Body of pancreas (tissue), 4 donors: ENCODE results near the gene HNRNPK. TPM values are rescaled to one million over a fixed set of nuclear protein-coding genes. Genes with fewer than 3 reads are reported as not detected.

Experiments
- ATAC-seq: fragments of 150-250 bp; one replicate; pipeline ENCODE4 v1.9.1; 2016
- DNase-seq, 4 donors: peaks; one replicate each; pipeline ENCODE4 v3.0.0-alpha.2; 2019
- H3K27ac ChIP-seq, 4 donors: fragments of 200-600 bp; sonication (generic); 1 replicate in 3 of 4; 2 replicates in 1 of 4; pipeline versions ENCODE4 v1.5.1 to v1.6.1; 2016 to 2019; ENCODE audit warnings: mild to moderate bottlenecking in 1 of 4, mixed read lengths in 1 of 4, moderate library complexity in 1 of 4
- H3K27me3 ChIP-seq, 2 donors: fragments of 200-600 bp; sonication (generic); one replicate each; pipeline ENCODE4 v1.6.0; 2016; ENCODE audit warnings: mild to moderate bottlenecking in 1 of 2
- H3K36me3 ChIP-seq, 2 donors: fragments of 200-600 bp; sonication (generic); replicated peaks in 1 of 2; 2 replicates each; pipeline ENCODE4 v1.5.1; 2016; ENCODE audit warnings: low read depth in 2 of 2; ENCODE audit not compliant: insufficient read depth in 1 of 2
- H3K4me1 ChIP-seq: fragments of 200-600 bp; sonication (generic); one replicate; pipeline ENCODE4 v1.6.0; 2016
- H3K4me3 ChIP-seq, 2 donors: fragments of 200-600 bp; sonication (generic); 1 replicate in 1 of 2; 2 replicates in 1 of 2; pipeline ENCODE4 v1.5.1; 2016 to 2019
- H3K9me3 ChIP-seq, 3 donors: fragments of 200-600 bp; sonication (generic); 1 replicate in 2 of 3; 2 replicates in 1 of 3; pipeline ENCODE4 v1.5.1; 2016
- POLR2A ChIP-seq, 3 donors: fragments of 450-650 bp; IDR thresholded peaks; one replicate each; pipeline ENCODE4 v1.6.1; 2016; ENCODE audit warnings: antibody characterized with exemption in 3 of 3, mild to moderate bottlenecking in 2 of 3
- WGBS, 2 donors: methylation state at CpG; one replicate each; pipeline ENCODE4 v1.1.5; 2017; 5-methylcytosine and 5-hydroxymethylcytosine counted together
- intact Hi-C: fragments of 100-400 bp; cut with DNase I; formaldehyde crosslinking; loops from one replicate; pipeline ENCODE4 v1.15.1; 2023
- total RNA-seq, 2 donors: library from RNA; depleted of rRNA; stranded (reverse); fragments of >200 nt; gene quantifications; one replicate each; pipeline ENCODE4 v1.1.0, GENCODE V29; 2016
- TF ChIP-seq, protein P1 (sequence below), 7 experiments: fragments of 450-650 bp in 4 of 7; fragments of 200-600 bp in 3 of 7; sonication (generic) in 3 of 7; IDR thresholded peaks; one replicate each; pipeline ENCODE4 v1.5.1; 2016 to 2019; ENCODE audit warnings: antibody characterized with exemption in 7 of 7

HNRNPK gene
- total RNA-seq, 2 donors from 2014 or later = 132 to 223 TPM

DNA sequence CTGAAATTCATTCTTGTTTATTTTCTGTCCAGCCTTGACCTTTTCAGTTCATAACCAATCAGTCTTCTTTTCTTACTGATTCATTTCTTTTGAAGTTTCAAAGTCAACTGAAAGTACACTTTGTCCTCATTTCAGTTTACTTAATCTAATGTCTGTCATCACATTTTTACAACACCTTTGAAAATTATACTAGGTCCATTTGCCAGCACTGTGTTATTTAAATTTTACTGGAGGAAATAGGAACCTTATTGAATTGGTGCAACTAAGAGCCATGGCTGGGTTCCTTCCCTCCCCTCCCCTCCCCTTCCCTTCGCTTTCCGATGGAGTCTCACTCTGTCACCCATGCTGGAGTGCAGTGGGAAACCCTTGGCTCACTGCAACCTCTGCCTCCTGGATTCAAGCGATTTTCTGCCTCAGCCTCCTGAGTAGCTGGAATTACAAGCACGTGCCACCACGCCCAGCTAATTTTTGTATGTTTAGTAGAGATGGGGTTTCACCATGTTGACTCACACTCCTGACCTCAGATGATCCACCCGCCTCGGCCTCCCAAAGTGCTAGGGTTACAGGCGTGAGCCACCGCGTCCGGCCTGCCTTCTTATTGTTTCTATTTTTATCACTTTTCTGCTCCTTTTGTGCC lies 6.9 kb upstream of the HNRNPK start:
- peak; percentile 34 to 52 (median 43) for DNase-seq
- Histone ChIP-seq H3K9me3 (no peaks in the 10 kb centered on the region), H3K27ac (peak overlapping the region; percentile 62 to 76 (median 71)), H3K4me1 (peaks cover 44% of the 10 kb centered on the region), H3K36me3 (no peaks in the 10 kb centered on the region), H3K4me3 (no peak overlapping the region), H3K27me3 (no peaks in the 10 kb centered on the region)
- 51 to 52% methylated on average over 11 of the region's 11 CpGs for WGBS, 2 donors
- ATAC-seq = peak; percentile 82
- intact Hi-C loops = no loop called here
- peak in 1 of 3 donors; percentile 12 for TF ChIP-seq POLR2A (IDR thresholded peaks at IDR 0.05)
- TF ChIP-seq, protein P1, sequence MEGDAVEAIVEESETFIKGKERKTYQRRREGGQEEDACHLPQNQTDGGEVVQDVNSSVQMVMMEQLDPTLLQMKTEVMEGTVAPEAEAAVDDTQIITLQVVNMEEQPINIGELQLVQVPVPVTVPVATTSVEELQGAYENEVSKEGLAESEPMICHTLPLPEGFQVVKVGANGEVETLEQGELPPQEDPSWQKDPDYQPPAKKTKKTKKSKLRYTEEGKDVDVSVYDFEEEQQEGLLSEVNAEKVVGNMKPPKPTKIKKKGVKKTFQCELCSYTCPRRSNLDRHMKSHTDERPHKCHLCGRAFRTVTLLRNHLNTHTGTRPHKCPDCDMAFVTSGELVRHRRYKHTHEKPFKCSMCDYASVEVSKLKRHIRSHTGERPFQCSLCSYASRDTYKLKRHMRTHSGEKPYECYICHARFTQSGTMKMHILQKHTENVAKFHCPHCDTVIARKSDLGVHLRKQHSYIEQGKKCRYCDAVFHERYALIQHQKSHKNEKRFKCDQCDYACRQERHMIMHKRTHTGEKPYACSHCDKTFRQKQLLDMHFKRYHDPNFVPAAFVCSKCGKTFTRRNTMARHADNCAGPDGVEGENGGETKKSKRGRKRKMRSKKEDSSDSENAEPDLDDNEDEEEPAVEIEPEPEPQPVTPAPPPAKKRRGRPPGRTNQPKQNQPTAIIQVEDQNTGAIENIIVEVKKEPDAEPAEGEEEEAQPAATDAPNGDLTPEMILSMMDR (IDR thresholded peaks at IDR 0.05) = no peak

DNA sequence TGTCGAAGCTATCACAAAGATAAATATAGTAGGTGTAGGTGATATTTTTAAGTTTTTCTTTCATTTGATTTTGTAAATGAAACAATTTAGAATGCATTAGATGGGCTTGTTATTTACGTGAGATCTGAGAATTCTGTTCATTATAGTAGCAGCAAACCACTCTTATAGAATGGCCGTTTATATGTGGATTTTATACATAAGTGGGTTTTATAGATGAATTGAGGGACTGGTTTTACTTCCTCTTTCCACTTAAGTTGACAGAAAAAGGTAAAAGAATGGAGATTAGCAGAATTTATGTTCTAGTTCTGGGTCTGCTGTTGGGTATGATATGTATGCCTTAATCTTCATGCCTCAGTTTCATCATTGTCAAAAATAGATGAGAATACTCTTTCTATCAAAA lies 6.2 kb upstream of the HNRNPK start:
- Histone ChIP-seq H3K4me1 (peaks cover 49% of the 10 kb centered on the region), H3K27me3 (no peaks in the 10 kb centered on the region), H3K27ac (peak overlapping the region in 2 of 4 donors; percentile 73 to 76), H3K9me3 (no peaks in the 10 kb centered on the region), H3K4me3 (no peak overlapping the region), H3K36me3 (no peaks in the 10 kb centered on the region)
- DNase-seq (no peak), ATAC-seq (no peak)
- TF ChIP-seq, protein P1 (IDR thresholded peaks at IDR 0.05) = no peak
- WGBS, 2 donors = 80 to 81% methylated on average over 3 of the region's 3 CpGs
- intact Hi-C loops = no loop called here

DNA sequence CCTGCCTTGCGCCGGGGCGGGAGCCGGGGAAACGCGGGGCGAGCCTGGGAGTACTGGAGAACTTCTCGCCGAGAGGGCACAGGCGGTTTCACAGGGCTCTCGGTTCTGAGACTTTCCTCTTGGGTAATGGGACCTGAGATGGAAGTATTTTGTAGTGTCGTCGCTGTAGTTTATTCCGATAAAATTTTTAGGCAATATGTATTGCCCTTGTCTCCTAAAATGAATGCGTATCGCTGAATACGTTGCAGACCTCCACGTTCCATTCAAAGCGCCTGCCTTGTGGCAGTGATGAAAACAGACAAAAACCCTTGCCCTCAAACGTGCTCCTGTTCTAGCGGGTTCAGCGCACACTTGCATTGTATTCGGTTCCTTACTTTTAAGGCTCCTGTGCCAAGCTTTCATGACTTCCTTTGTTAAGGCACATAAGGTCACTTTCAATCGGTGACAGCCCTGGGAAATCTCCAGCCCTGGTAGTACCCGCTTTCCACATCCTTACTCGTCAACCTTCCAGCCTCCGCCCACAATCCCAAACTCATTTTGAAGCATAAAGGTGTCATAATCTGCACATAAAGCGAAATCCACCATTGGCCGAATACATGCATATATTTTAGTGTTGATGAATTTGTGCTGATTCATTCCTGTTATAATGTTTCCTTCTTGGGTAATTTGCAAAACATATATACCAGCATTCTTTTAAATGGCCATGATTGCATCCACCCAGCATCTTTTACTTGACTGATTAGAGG lies 1.3 kb upstream of the HNRNPK start:
- Histone ChIP-seq H3K36me3 (no peaks in the 10 kb centered on the region), H3K9me3 (no peaks in the 10 kb centered on the region), H3K27me3 (no peaks in the 10 kb centered on the region), H3K4me1 (peaks cover 37% of the 10 kb centered on the region), H3K4me3 (peak overlapping the region; percentile 93 to 98), H3K27ac (peak overlapping the region; percentile 97 to 99 (median 98))
- intact Hi-C loops = no loop called here
- ATAC-seq (peak; percentile 7), DNase-seq (peak; percentile 58 to 79 (median 70))
- no peak for TF ChIP-seq POLR2A (IDR thresholded peaks at IDR 0.05)
- TF ChIP-seq, protein P1 (IDR thresholded peaks at IDR 0.05) = no peak
- 0 to 1% methylated on average over 18 to 29 of the region's 29 CpGs for WGBS, 2 donors

DNA sequence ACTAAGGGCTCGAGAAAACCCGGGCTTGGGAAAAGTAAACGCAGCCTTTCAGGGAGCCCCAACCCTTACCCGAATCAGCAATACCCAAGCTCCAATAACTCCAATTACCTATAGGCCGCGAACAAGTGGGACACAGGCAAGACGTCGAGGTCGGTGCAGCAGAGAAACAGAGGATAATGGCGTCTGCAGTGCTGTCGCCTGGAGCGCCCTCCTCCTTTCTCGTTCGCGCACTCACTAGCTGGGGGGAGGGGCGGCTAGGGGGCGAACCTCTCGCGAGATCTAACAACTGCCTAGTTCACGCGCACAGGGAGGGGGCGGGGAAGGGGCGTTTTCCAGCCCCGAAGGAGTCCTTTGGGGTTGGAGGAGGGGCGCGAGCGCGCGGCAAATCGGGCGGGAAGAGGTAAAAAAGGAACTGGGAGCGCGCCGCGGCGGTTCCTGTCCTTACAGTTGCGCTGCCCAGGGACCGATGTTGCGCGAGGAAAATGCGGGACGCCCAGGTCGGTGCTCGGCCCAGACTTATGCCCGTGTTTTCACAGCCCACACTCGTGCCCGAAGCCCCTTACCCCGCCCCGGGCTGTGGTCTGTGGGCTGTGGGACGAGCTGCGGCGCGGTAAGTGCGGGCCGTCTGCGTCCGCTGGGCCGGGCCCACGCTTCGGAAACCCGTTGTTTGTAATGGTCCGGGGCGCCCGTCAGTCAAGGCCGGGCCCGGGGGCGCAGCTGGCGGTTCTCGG lies 545 bp upstream of the HNRNPK start, which contains the start of gene RMI1:
TSS of gene RMI1 (plus strand) at position 411 of the 731 bp plus-strand sequence. CDS start 20,182 bp downstream, outside the sequence.
- H3K9me3 ChIP-seq = no peaks in the 10 kb centered on the region
- peak; percentile 88 for ATAC-seq
- no peaks in the 10 kb centered on the region for H3K27me3 ChIP-seq
- peak; percentile 99 to 100 (median 99) for DNase-seq
- H3K4me1 ChIP-seq = peaks cover 37% of the 10 kb centered on the region
- H3K27ac ChIP-seq = peak within 1 kb of the TSS; percentile 97 to 99 (median 98)
- no peaks in the 10 kb centered on the region for H3K36me3 ChIP-seq
- WGBS, 2 donors = 0 to 2% methylated on average over 28 to 65 of the region's 69 CpGs
- H3K4me3 ChIP-seq = peak within 1 kb of the TSS; percentile 93 to 98
- intact Hi-C loops = no loop called here
- TF ChIP-seq, protein P1 (IDR thresholded peaks at IDR 0.05) = peak in 3 of 7 experiments; percentile 6 to 23 (median 14)
- TF ChIP-seq POLR2A (IDR thresholded peaks at IDR 0.05) = peak; percentile 97 to 99 (median 99)
